Liver (tissue), 9 donors: ENCODE data around the gene WDR82. TPM values are rescaled to one million over a fixed set of nuclear protein-coding genes. Genes with fewer than 3 reads are reported as not detected.

Source experiments
- DNase-seq: peaks from one replicate; pipeline ENCODE4 v3.0.0-alpha.2; 2017; ENCODE audit warnings: low spot score
- H3K27ac ChIP-seq, 2 donors: one replicate each; pipeline ENCODE4 v1.7.0; 2013; ENCODE audit warnings: inconsistent platforms in 2 of 2, low read length in 2 of 2, control low read depth in 1 of 2, low read depth in 1 of 2, mild to moderate bottlenecking in 1 of 2
- H3K27me3 ChIP-seq, 4 donors: one replicate each; pipeline versions ENCODE4 v1.6.1 to v1.7.0; 2013; ENCODE audit warnings: low read length in 3 of 4, inconsistent platforms in 1 of 4, mild to moderate bottlenecking in 1 of 4, moderate library complexity in 1 of 4; ENCODE audit not compliant: control insufficient read depth in 4 of 4, insufficient read depth in 4 of 4
- H3K36me3 ChIP-seq, 4 donors: one replicate each; pipeline versions ENCODE4 v1.6.1 to v1.7.0; 2013; ENCODE audit warnings: low read length in 3 of 4, mild to moderate bottlenecking in 3 of 4, low read depth in 1 of 4, moderate library complexity in 1 of 4; ENCODE audit not compliant: control insufficient read depth in 4 of 4, insufficient read depth in 3 of 4
- H3K4me1 ChIP-seq, 4 donors: one replicate each; pipeline versions ENCODE4 v1.6.1 to v1.7.0; 2013; ENCODE audit warnings: low read length in 3 of 4, mild to moderate bottlenecking in 3 of 4, moderate library complexity in 1 of 4; ENCODE audit not compliant: control insufficient read depth in 4 of 4, insufficient read depth in 4 of 4
- H3K4me3 ChIP-seq, 3 donors: one replicate each; pipeline versions ENCODE4 v1.6.1 to v1.7.0; 2013; ENCODE audit warnings: low read length in 3 of 3, control low read depth in 1 of 3, low read depth in 1 of 3, mild to moderate bottlenecking in 1 of 3
- H3K9ac ChIP-seq, 2 donors: one replicate each; pipeline ENCODE4 v1.7.0; 2013; ENCODE audit warnings: low read length in 2 of 2, mild to moderate bottlenecking in 2 of 2, moderate library complexity in 2 of 2, control low read depth in 1 of 2, low read depth in 1 of 2
- H3K9me3 ChIP-seq, 4 donors: one replicate each; pipeline versions ENCODE4 v1.6.1 to v1.7.0; 2013; ENCODE audit warnings: low read length in 3 of 4; ENCODE audit not compliant: control insufficient read depth in 4 of 4
- EGR1 ChIP-seq, 2 donors: IDR thresholded peaks; 2 replicates each; pipeline ENCODE4 v1.6.1; 2016 to 2018; ENCODE audit warnings: antibody characterized with exemption in 2 of 2, low read depth in 2 of 2
- FOXA1 ChIP-seq: IDR thresholded peaks from 2 replicates; pipeline ENCODE4 v1.6.1; 2016; ENCODE audit warnings: antibody characterized with exemption
- FOXA2 ChIP-seq: IDR thresholded peaks from 2 replicates; pipeline ENCODE4 v1.6.1; 2016; ENCODE audit warnings: antibody characterized with exemption
- HNF4G ChIP-seq: IDR thresholded peaks from 2 replicates; pipeline ENCODE4 v1.6.1; 2016; ENCODE audit warnings: antibody characterized with exemption
- JUND ChIP-seq, 2 donors: IDR thresholded peaks; 2 replicates each; pipeline ENCODE4 v1.6.1; 2016; ENCODE audit warnings: antibody characterized with exemption in 2 of 2
- SP1 ChIP-seq: IDR thresholded peaks from 2 replicates; pipeline ENCODE4 v1.6.1; 2018; ENCODE audit warnings: antibody characterized with exemption, mild to moderate bottlenecking
- TAF1 ChIP-seq: conservative IDR thresholded peaks from 2 replicates; pipeline ENCODE4 v1.6.1; 2016; ENCODE audit warnings: antibody characterized with exemption, mild to moderate bottlenecking
- ZBTB33 ChIP-seq: IDR thresholded peaks from 2 replicates; pipeline ENCODE4 v1.6.1; 2016; ENCODE audit warnings: antibody characterized with exemption
- WGBS: extraction: QIAGEN DNeasy Blood & Tissue Kit; methylation state at CpG from one replicate; pipeline ENCODE4 v1.1.7; 2013; 5-methylcytosine and 5-hydroxymethylcytosine counted together
- polyA plus RNA-seq, 2 donors: library from polyadenylated mRNA; stranded (reverse) in 1 of 2; unstranded in 1 of 2; fragments of 200-250 nt in 1 of 2; fragments of >200 nt in 1 of 2; fragmentation: Nextera tagmentation in 1 of 2; extraction: Ambion mirVana in 1 of 2; gene quantifications; one replicate each; pipeline versions ENCODE4 v1.2.1 to v1.2.3, GENCODE V29; 2013 to 2015
- total RNA-seq, 2 donors: library from RNA; depleted of rRNA; stranded (reverse); fragments of >200 nt; gene quantifications; one replicate each; pipeline ENCODE4 v1.2.3, GENCODE V29; 2014
- TF ChIP-seq, protein P1 (sequence below): IDR thresholded peaks from 2 replicates; pipeline ENCODE4 v1.6.1; 2016; ENCODE audit warnings: antibody characterized with exemption, mild to moderate bottlenecking
- TF ChIP-seq, protein P2 (sequence below): IDR thresholded peaks from 2 replicates; pipeline ENCODE4 v1.6.1; 2016; ENCODE audit warnings: antibody characterized with exemption
- TF ChIP-seq, protein P3 (sequence below): fragments of 150-350 bp; IDR thresholded peaks from 2 replicates; pipeline ENCODE4 v1.5.1; 2017; ENCODE audit warnings: improper control_type of control experiment, low read depth, low read length; ENCODE audit not compliant: missing input control
- donor health status: healthy.
- donor health status: healthy.
- donor health status: healthy.
- donor health status: healthy.
- donor health status: healthy.

WDR82 gene
- total and polyA plus RNA-seq, 4 donors: 4.3 to 44.3 (median 25.5) TPM

DNA sequence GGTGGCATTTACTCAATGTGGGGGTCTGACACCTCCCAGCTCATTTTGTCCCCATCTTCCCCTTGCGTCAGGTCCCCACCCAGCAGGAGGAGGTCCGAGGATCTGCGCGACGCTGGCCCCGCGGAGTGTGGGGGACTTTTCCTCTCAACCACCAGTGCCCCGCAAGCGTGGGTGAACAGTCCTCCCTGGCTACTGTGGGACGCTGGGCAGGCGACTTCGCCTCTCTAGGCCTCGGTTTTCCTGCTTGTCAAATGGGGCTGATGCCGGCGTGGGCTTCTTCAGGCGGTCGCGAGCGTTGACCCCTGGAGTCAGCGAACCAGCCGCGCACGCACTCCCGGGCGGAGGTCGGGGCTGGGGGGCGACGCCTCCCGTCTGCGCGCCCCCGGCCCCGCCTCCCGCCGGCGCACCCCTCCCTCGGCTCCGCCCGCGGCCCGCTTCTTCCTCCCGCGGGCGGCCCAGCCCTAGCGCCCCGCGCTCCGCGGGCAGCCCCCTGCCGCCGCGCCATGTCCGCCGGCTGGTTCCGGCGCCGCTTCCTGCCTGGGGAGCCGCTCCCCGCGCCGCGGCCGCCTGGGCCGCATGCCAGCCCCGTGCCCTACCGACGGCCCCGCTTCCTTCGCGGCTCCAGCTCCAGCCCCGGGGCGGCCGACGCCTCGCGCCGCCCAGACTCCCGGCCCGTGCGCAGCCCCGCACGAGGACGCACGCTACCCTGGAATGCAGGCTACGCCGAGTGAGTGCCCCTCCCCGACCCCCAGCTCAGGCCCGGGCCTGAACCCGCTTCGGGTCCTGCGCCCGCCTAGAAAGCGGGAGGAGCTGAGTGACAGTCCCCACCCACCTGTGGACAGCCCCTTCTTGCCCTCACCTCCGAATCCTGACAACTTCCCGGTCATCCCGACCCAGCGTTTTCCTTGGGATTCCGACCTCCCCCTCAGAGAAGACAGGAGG is 32.9 kb downstream of the WDR82 start, which contains the start of gene PPM1M:
TSS of gene PPM1M (plus strand) at position 438 of the 942 bp plus-strand sequence. CDS start at position 504, 66 bp downstream.
- H3K27ac ChIP-seq: peak within 1 kb of the TSS; percentile 72 to 76
- 7% methylated on average over 98 of the region's 98 CpGs for WGBS
- H3K27me3 ChIP-seq: no peaks in the 10 kb centered on the region
- TF ChIP-seq TAF1 (no peak), FOXA2 (no peak)
- H3K36me3 ChIP-seq: peaks cover 0 to 9% (median 3%) of the 10 kb centered on the region in 4 donors
- peaks cover 3 to 23% (median 14%) of the 10 kb centered on the region in 4 donors for H3K4me1 ChIP-seq
- DNase-seq: no peak
- H3K9me3 ChIP-seq: no peaks in the 10 kb centered on the region
- peak within 1 kb of the TSS; percentile 7 to 67 (median 39) for H3K4me3 ChIP-seq
- H3K9ac ChIP-seq: peak within 1 kb of the TSS in 1 of 2 donors; percentile 40

GRCh38 chr3:52243791-52244628 is 34.4 kb downstream of the WDR82 start:
- no peak for DNase-seq
- TF ChIP-seq, protein P1, sequence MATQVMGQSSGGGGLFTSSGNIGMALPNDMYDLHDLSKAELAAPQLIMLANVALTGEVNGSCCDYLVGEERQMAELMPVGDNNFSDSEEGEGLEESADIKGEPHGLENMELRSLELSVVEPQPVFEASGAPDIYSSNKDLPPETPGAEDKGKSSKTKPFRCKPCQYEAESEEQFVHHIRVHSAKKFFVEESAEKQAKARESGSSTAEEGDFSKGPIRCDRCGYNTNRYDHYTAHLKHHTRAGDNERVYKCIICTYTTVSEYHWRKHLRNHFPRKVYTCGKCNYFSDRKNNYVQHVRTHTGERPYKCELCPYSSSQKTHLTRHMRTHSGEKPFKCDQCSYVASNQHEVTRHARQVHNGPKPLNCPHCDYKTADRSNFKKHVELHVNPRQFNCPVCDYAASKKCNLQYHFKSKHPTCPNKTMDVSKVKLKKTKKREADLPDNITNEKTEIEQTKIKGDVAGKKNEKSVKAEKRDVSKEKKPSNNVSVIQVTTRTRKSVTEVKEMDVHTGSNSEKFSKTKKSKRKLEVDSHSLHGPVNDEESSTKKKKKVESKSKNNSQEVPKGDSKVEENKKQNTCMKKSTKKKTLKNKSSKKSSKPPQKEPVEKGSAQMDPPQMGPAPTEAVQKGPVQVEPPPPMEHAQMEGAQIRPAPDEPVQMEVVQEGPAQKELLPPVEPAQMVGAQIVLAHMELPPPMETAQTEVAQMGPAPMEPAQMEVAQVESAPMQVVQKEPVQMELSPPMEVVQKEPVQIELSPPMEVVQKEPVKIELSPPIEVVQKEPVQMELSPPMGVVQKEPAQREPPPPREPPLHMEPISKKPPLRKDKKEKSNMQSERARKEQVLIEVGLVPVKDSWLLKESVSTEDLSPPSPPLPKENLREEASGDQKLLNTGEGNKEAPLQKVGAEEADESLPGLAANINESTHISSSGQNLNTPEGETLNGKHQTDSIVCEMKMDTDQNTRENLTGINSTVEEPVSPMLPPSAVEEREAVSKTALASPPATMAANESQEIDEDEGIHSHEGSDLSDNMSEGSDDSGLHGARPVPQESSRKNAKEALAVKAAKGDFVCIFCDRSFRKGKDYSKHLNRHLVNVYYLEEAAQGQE: no peak
- TF ChIP-seq, protein P2, sequence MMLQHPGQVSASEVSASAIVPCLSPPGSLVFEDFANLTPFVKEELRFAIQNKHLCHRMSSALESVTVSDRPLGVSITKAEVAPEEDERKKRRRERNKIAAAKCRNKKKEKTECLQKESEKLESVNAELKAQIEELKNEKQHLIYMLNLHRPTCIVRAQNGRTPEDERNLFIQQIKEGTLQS: no peak
- TF ChIP-seq ZBTB33 (no peak), SP1 (no peak), EGR1 (IDR thresholded peaks at IDR 0.05; ENCODE audit: low read depth in 2 of 2) (no peak), HNF4G (no peak), FOXA2 (no peak), JUND (IDR thresholded peaks at IDR 0.05) (no peak), FOXA1 (no peak), TAF1 (no peak)
- TF ChIP-seq, protein P3, sequence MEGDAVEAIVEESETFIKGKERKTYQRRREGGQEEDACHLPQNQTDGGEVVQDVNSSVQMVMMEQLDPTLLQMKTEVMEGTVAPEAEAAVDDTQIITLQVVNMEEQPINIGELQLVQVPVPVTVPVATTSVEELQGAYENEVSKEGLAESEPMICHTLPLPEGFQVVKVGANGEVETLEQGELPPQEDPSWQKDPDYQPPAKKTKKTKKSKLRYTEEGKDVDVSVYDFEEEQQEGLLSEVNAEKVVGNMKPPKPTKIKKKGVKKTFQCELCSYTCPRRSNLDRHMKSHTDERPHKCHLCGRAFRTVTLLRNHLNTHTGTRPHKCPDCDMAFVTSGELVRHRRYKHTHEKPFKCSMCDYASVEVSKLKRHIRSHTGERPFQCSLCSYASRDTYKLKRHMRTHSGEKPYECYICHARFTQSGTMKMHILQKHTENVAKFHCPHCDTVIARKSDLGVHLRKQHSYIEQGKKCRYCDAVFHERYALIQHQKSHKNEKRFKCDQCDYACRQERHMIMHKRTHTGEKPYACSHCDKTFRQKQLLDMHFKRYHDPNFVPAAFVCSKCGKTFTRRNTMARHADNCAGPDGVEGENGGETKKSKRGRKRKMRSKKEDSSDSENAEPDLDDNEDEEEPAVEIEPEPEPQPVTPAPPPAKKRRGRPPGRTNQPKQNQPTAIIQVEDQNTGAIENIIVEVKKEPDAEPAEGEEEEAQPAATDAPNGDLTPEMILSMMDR: no peak
- Histone ChIP-seq H3K27me3 (no peaks in the 10 kb centered on the region), H3K9ac (no peak overlapping the region), H3K27ac (peak overlapping the region; percentile 56 to 58), H3K4me3 (no peak overlapping the region), H3K9me3 (no peaks in the 10 kb centered on the region), H3K4me1 (peaks cover 3 to 38% (median 19%) of the 10 kb centered on the region in 4 donors), H3K36me3 (peaks cover 0 to 3% (median 0%) of the 10 kb centered on the region in 4 donors)
- 79% methylated on average over 9 of the region's 9 CpGs for WGBS
